ENCODE data around the gene MICALL1.

GRCh38 chr22:37971475-37972434 lies 65.7 kb downstream of the MICALL1 start:
- TF ChIP-seq CTCF (IDR thresholded peaks at IDR 0.05) (no peak), POLR2A (IDR thresholded peaks at IDR 0.05) (no peak)
